Prostate gland (tissue), 2 donors: ENCODE results near the gene GSTA3. TPM values are rescaled to one million over a fixed set of nuclear protein-coding genes. Genes with fewer than 3 reads are reported as not detected.
"Not testable (repeated sequence)": the region's sequence is repeated elsewhere in the genome, so short reads cannot be mapped to it uniquely, and the experiment has no call there.

Source experiments
- DNase-seq: peaks from one replicate; pipeline ENCODE4 v3.0.0-alpha.2; 2019; ENCODE audit warnings: low spot score
- H3K27ac ChIP-seq, 2 donors: fragments of 200-600 bp; sonication (generic); 2 replicates each; pipeline ENCODE4 v1.5.1; 2017 to 2019
- H3K27me3 ChIP-seq: fragments of 200-600 bp; sonication (generic); replicated peaks from 2 replicates; pipeline ENCODE4 v1.5.1; 2019; ENCODE audit not compliant: insufficient read depth
- H3K36me3 ChIP-seq, 2 donors: fragments of 200-600 bp; sonication (generic); 1 replicate in 1 of 2; 2 replicates in 1 of 2; pipeline versions ENCODE4 v1.5.1 to v1.8.1; 2017 to 2019
- H3K4me1 ChIP-seq: fragments of 200-600 bp; sonication (generic); replicated peaks from 2 replicates; pipeline ENCODE4 v1.5.1; 2019
- H3K4me3 ChIP-seq, 2 donors: fragments of 200-600 bp; sonication (generic); 2 replicates each; pipeline ENCODE4 v1.5.1; 2017 to 2019
- H3K9me3 ChIP-seq: fragments of 200-600 bp; sonication (generic); 2 replicates; pipeline ENCODE4 v1.5.1; 2017
- CTCF ChIP-seq, 4 experiments: fragments of 200-600 bp in 2 of 4; fragments of 450-650 bp in 2 of 4; sonication (generic) in 2 of 4; IDR thresholded peaks; 1 replicate in 3 of 4; 2 replicates in 1 of 4; pipeline ENCODE4 v1.5.1; 2016 to 2019; ENCODE audit warnings: antibody characterized with exemption in 4 of 4, mild to moderate bottlenecking in 2 of 4, moderate library complexity in 2 of 4
- POLR2A ChIP-seq: fragments of 450-650 bp; IDR thresholded peaks from one replicate; pipeline ENCODE4 v1.6.1; 2016; ENCODE audit warnings: antibody characterized with exemption, mild to moderate bottlenecking
- POLR2AphosphoS5 ChIP-seq: sonication (generic); formaldehyde crosslinking; IDR thresholded peaks from one replicate; pipeline ENCODE4 v1.6.1; 2017; ENCODE audit warnings: antibody characterized with exemption
- WGBS: methylation state at CpG from one replicate; pipeline ENCODE4 v1.1.5; 2018; 5-methylcytosine and 5-hydroxymethylcytosine counted together
- intact Hi-C: fragments of 100-400 bp; cut with DNase I; formaldehyde crosslinking; loops from one replicate; pipeline ENCODE4 v1.14.2; 2022
- total RNA-seq, 2 donors: library from RNA; depleted of rRNA; stranded (reverse); fragments of >200 nt; gene quantifications; one replicate each; pipeline ENCODE4 v1.1.0, GENCODE V29; 2016

GSTA3 gene
- total RNA-seq, 2 donors from 2014 or later = 20.2 TPM; not detected in 1

DNA sequence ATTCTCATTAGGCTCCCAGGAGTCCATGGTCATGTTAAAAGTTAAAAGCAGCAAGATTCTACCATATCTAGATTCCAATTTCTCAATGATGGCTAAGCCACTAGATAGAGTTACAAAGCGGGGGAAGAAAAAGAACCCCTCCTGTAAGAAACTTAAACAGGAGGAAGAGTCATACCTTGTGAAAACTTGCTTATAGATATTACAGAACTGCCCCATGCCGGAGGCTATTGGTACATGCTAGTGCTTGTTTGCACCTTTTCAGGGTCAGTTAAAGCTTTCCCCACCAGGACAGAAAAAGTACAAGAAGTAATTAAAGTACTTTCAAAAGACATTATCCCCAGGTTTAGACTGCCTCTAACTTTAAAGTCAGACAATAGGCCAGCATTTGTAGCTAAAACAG lies 15.5 kb upstream of the GSTA3 start:
- intact Hi-C loops = no loop called here
- Histone ChIP-seq H3K27me3 (no peaks in the 10 kb centered on the region), H3K4me1 (no peaks in the 10 kb centered on the region), H3K27ac (no peak overlapping the region), H3K4me3 (no peak overlapping the region), H3K9me3 (no peaks in the 10 kb centered on the region), H3K36me3 (no peaks in the 10 kb centered on the region)
- TF ChIP-seq CTCF (IDR thresholded peaks at IDR 0.05) (no peak), POLR2A (no peak), POLR2AphosphoS5 (no peak)
- DNase-seq = no peak
- 49% methylated on average over 2 of the region's 2 CpGs for WGBS

DNA sequence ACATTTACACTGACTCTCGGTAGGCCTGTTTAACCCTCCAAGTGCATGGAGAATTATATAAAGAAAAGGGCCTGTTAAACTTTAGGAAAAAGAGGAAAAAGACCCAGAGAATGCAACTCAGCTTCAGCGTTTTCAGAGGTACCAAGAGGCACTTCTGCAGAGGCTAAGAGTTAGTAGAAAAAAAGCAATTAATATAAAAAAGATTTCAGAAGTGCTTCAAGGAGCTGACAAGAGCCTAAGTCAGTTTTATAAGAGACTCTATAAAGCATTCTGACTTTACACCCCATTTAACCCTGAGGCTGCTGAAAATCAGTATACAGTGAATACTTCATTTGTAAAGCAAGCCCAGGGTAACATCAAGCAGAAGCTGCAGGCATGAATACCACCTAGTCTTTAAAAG lies 14.2 kb upstream of the GSTA3 start:
- H3K27ac ChIP-seq, H3K27me3 ChIP-seq, DNase-seq, H3K36me3 ChIP-seq, H3K9me3 ChIP-seq, H3K4me1 ChIP-seq, H3K4me3 ChIP-seq, intact Hi-C loops: not testable (repeated sequence)
- 51% methylated on average over 2 of the region's 2 CpGs for WGBS

DNA sequence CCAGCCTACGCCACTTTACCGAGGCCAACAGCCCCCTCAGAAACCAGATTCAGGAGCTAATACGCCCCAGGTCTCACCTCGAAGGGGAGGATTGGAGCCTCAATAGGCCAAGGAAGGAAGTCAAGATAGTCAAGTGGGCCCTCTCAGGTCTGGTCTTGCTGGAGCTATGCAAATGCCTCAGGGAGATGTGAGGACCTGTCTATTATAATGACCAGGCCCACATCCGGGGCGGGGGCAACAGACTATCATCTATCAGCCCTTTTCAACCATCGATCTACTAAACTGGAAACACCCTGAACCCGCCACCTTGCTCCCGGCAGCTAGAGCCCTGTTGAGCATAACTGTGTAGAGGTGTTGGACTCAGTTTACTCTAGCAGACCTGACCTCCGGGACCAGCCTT lies 12.7 kb upstream of the GSTA3 start:
- no peak for TF ChIP-seq POLR2AphosphoS5
- Histone ChIP-seq H3K27ac (no peak overlapping the region), H3K9me3 (no peaks in the 10 kb centered on the region), H3K27me3 (no peaks in the 10 kb centered on the region), H3K4me1 (no peaks in the 10 kb centered on the region), H3K36me3 (no peaks in the 10 kb centered on the region), H3K4me3 (no peak overlapping the region)
- intact Hi-C loops = no loop called here
- no peak for DNase-seq
- WGBS = 74% methylated on average over 10 of the region's 10 CpGs

DNA sequence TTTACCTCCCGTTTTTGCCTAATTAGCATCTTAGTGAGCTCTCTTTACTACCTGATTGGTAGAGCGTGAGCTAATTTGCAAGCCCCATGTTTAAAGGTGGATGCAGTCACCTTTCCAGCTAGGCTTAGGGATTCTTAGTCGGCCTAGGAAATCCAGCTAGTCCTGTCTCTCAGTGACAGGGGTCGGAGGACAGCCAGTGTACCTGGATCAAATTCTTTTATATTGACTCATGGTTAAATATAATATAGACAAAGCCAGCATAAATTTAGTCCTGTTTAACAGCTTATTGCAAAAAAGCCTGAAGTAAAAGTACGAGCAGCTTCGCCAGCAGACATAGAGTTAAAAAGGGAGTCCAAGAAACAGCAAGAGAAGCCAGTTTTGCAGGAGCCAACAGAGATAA lies 12.2 kb upstream of the GSTA3 start:
- intact Hi-C loops = no loop called here
- H3K36me3 ChIP-seq = no peaks in the 10 kb centered on the region
- no peaks in the 10 kb centered on the region for H3K4me1 ChIP-seq
- no peak overlapping the region for H3K27ac ChIP-seq
- no peak overlapping the region for H3K4me3 ChIP-seq
- no peaks in the 10 kb centered on the region for H3K27me3 ChIP-seq
- no peak for DNase-seq
- no peaks in the 10 kb centered on the region for H3K9me3 ChIP-seq
- 90% methylated on average over 6 of the region's 6 CpGs for WGBS
- no peak for TF ChIP-seq POLR2A
- TF ChIP-seq CTCF (IDR thresholded peaks at IDR 0.05) = no peak
- no peak for TF ChIP-seq POLR2AphosphoS5

GRCh38 chr6:52919511-52919910 lies 10.0 kb upstream of the GSTA3 start:
- H3K27me3 ChIP-seq, H3K9me3 ChIP-seq, DNase-seq, H3K4me1 ChIP-seq, intact Hi-C loops, H3K4me3 ChIP-seq, H3K27ac ChIP-seq, H3K36me3 ChIP-seq: not testable (repeated sequence)
- WGBS = 33% methylated on average over 1 of the region's 1 CpG

DNA sequence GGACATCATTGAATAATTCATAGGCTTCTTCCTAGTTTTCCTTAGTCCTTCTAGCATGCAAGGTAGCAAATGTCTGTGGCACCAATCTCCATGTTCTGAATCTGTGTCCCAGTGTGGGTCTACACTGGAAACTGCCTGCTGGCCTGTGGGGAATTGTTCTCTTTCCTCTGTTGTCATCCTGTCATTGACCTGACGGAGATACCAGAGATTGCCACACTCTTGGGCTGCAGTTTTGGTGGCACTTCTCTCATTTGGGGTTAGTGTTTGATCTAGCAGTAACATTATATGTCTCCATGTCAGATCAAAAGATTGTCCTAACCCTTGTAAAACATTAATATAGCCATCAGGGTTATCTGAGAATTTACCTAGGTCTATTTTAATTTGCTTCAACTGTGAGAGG lies 9.3 kb upstream of the GSTA3 start:
- H3K36me3 ChIP-seq, H3K27me3 ChIP-seq, H3K27ac ChIP-seq, H3K4me3 ChIP-seq, intact Hi-C loops, H3K9me3 ChIP-seq, H3K4me1 ChIP-seq, DNase-seq: not testable (repeated sequence)
- WGBS = 67% methylated on average over 1 of the region's 1 CpG

GRCh38 chr6:52918027-52918686 lies 8.7 kb upstream of the GSTA3 start:
- DNase-seq = peak; percentile 58
- WGBS = 52% methylated on average over 9 of the region's 9 CpGs
- H3K36me3 ChIP-seq, H3K27me3 ChIP-seq, intact Hi-C loops, H3K4me1 ChIP-seq, H3K9me3 ChIP-seq, H3K4me3 ChIP-seq: not testable (repeated sequence)
- TF ChIP-seq POLR2AphosphoS5 = peak; percentile 66
- H3K27ac ChIP-seq = peak overlapping the region; percentile 46 to 58
